HFF-Myc (cell line): ENCODE results near the gene ADAM19.

Experiments
- DNase-seq: peaks from one replicate; pipeline ENCODE4 v3.0.0-alpha.2; 2011; ENCODE audit warnings: low read depth; ENCODE audit errors: extremely low read depth
- H3K4me3 ChIP-seq: replicated peaks from 2 replicates; pipeline ENCODE4 v1.5.1; 2011; ENCODE audit warnings: low read depth, mild to moderate bottlenecking, control low read depth, low read length
- TF ChIP-seq, protein P1 (sequence below): IDR thresholded peaks from 2 replicates; pipeline ENCODE4 v1.5.1; 2012; ENCODE audit warnings: mild to moderate bottlenecking, low read depth, low read length, control low read depth; ENCODE audit errors: missing control alignments

ADAM19 gene

DNA sequence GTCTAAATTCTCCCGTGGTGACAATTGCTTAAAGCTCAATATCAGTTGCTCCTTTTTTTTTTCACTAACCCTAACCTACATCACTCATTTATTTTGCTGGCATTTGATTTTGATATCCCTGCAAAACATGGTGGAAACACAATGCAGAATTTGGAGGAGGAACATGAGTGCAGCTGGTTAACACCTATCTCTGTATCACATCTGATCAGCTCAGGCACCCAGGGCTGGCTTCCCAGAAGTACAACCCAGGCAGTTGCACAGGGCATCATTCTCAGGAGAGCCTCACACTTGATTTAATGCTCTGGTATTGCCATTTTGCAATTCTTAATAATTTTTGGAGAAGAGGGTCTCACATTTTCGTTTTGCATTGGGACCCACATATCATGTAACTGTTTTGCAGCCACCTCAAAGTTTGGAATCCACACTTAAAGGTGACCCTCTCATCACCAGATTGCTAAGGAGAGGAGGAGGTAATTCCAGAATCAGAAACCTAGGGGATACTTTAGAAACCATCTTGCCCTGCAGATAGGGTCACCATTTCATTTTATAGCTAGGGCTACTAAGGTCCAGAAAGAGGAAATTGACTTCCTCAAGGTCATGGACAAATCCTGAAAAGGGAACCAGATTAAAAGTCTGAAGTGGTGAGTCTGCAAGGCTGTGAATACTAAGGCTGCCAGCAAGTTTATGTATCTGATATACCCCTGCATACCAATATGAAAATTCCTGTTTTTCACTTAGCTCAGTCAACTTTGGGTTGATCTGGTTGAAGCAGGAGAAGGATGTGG lies 19.3 kb upstream of the ADAM19 start:
- H3K4me3 ChIP-seq: no peak overlapping the region
- DNase-seq: no peak
- TF ChIP-seq, protein P1, sequence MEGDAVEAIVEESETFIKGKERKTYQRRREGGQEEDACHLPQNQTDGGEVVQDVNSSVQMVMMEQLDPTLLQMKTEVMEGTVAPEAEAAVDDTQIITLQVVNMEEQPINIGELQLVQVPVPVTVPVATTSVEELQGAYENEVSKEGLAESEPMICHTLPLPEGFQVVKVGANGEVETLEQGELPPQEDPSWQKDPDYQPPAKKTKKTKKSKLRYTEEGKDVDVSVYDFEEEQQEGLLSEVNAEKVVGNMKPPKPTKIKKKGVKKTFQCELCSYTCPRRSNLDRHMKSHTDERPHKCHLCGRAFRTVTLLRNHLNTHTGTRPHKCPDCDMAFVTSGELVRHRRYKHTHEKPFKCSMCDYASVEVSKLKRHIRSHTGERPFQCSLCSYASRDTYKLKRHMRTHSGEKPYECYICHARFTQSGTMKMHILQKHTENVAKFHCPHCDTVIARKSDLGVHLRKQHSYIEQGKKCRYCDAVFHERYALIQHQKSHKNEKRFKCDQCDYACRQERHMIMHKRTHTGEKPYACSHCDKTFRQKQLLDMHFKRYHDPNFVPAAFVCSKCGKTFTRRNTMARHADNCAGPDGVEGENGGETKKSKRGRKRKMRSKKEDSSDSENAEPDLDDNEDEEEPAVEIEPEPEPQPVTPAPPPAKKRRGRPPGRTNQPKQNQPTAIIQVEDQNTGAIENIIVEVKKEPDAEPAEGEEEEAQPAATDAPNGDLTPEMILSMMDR: no peak

GRCh38 chr5:157594257-157594656 lies 18.7 kb upstream of the ADAM19 start:
- no peak for DNase-seq
- TF ChIP-seq, protein P1: no peak
- H3K4me3 ChIP-seq: no peak overlapping the region

DNA sequence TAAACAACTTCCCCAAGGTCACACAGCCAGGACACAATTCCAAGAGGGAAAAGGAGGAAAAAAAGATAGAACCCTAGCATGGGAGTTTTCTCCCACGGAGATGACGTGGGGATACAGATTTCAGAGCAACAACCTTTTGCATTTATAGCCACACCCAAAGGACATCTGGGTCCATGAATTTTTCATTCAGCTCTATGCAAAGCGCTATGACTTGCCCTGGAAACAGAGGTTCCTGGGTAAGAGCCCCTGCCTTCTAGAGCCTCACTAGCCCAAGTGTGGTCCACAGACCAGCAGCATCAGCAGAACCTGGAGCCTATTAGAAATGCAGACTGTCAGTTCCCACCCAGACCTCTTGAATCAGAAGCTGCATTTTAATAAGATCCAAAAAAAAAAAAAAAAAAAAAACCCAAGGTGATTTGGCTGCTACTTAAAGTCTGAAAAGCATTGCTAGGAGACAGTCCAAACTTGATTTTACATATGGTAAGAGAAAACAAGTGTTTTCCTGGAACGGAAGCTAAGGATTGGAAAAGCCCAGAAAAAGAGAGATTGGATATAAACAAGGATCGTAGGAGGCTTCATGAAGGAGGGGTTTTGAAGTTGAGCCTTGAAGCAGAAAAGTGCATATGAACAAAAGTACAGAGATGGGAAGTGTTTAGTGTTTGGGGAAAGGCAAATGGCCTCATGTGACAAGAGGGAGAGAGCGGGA lies 17.6 kb upstream of the ADAM19 start:
- TF ChIP-seq, protein P1: no peak
- H3K4me3 ChIP-seq: no peak overlapping the region
- DNase-seq: no peak

DNA sequence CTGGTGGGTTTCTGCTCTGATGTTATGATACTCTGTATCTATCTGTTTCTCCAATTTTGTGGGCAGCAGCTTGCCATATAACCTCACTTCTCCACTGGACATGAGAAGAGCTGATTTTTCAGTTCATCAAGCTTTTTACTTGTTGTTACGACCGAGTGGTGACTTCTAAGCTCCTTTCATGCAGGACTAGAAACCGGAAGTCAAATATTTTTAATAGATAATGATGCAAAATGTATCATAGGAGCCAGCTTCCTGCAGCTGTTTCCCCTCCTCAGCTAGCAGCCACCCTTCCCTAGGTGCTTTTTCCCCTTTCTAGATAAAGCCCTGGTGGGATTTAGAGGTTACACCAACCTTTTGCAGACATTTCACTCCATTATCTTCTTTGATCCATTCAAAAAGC lies 17.0 kb upstream of the ADAM19 start:
- no peak overlapping the region for H3K4me3 ChIP-seq
- TF ChIP-seq, protein P1: no peak
- DNase-seq: no peak

- no peak for DNase-seq
- TF ChIP-seq, protein P1: no peak
- H3K4me3 ChIP-seq: no peak overlapping the region
Observed at GRCh38 chr5:157590478-157590877, 14.9 kb upstream of the ADAM19 start.

GRCh38 chr5:157584628-157585027 lies 9.1 kb upstream of the ADAM19 start:
- H3K4me3 ChIP-seq: no peak overlapping the region
- TF ChIP-seq, protein P1: no peak
- no peak for DNase-seq
